ENCODE data around the gene KCNQ1OT1. TPM values are rescaled to one million over a fixed set of nuclear protein-coding genes. Genes with fewer than 3 reads are reported as not detected.

Gene KCNQ1OT1
- total and polyA plus RNA-seq, 9 of the 15 experiments (the other 6 are each of a cell fraction or from before 2014, with no cell fraction given): 0.04 to 2.3 (median 0.74) TPM

- peak overlapping the region; percentile 73 for H3K27ac ChIP-seq (ENCODE audit: extremely low read depth, low read depth, low read length)
- in situ Hi-C loops (cut with MboI) (no loop called here), intact Hi-C loops (cut with micrococcal nuclease) (loop anchor here (5.0 to 10.0 kb wide), 2 partner anchors 164 to 189 kb away; partner anchors contain the start of gene CDKN1C)
- POLR2A ChIA-PET: interaction anchor here (0.7 to 2.0 kb wide), 9 partner anchors 9 to 190 kb away, joined by 3 to 20 read pairs (median 6); partner anchors contain the start of gene CDKN1C
- no peak overlapping the region for H2AFZ ChIP-seq (ENCODE audit: low read depth, low read length)
- H3K9ac ChIP-seq (ENCODE audit: insufficient read depth in 1 of 2, low read depth in 2 of 2, low read length in 2 of 2): peak overlapping the region; percentile 84 to 98
- H3K4me3 ChIP-seq: peak overlapping the region; percentile 69
- peaks cover 44% of the 10 kb centered on the region for H4K20me1 ChIP-seq (replicated peaks; ENCODE audit: control insufficient read depth, insufficient read depth, low read length)
- 13% methylated on average over 19 of the region's 20 CpGs for WGBS (ENCODE audit: insufficient coverage, low coverage, missing lambda C conversion rate)
- FAIRE-seq: no peak
- no peak for DNase-seq (ENCODE audit: extremely low read depth in 1 of 4, low spot score in 3 of 4)
- TF ChIP-seq HNRNPL (IDR thresholded peaks at IDR 0.05; ENCODE audit: low read depth, low read length) (no peak), ARID2 (IDR thresholded peaks at IDR 0.05) (no peak), POLR2H (tag; IDR thresholded peaks at IDR 0.05; ENCODE audit: low read depth) (no peak), BRF1 (IDR thresholded peaks at IDR 0.05; ENCODE audit: borderline replicate concordance, extremely low read depth, insufficient read length) (no peak), MGA (IDR thresholded peaks at IDR 0.05) (0 out of 2 replicates have a peak, but pooled peaks have one; percentile 13), ELK3 (CRISPR knock-in tag; IDR thresholded peaks at IDR 0.05) (no peak), HDAC1 (IDR thresholded peaks at IDR 0.05) (0 out of 4 replicates have a peak, but pooled peaks of 1 of the 2 experiments have one; percentile 10), MCM7 (IDR thresholded peaks at IDR 0.05) (no peak), ZSCAN29 (IDR thresholded peaks at IDR 0.05) (0 out of 2 replicates have a peak, but pooled peaks have one; percentile 27)
- BruUV-seq (replicated peaks): no TSS peak
- H3K9me3 ChIP-seq (replicated peaks; ENCODE audit: control insufficient read depth, insufficient read depth, low read depth, low read length): no peaks in the 10 kb centered on the region
- no peak for ATAC-seq
- peak overlapping the region; percentile 86 for H3K4me2 ChIP-seq (ENCODE audit: insufficient read depth, low read length)
- H3K4me1 ChIP-seq (replicated peaks in 1 of 2; ENCODE audit: control insufficient read depth in 2 of 2, insufficient read depth in 2 of 2, low read length in 2 of 2): peaks cover 21 to 41% of the 10 kb centered on the region in 2 experiments; a peak in 4 of 5 replicates
- H3K27me3 ChIP-seq (ENCODE audit: control insufficient read depth in 2 of 2, insufficient read depth in 2 of 2, low read length in 2 of 2): no peaks in the 10 kb centered on the region
- CTCF ChIA-PET (ENCODE audit: low intra/inter-chr PET ratio): no interaction called here
- no peaks in the 10 kb centered on the region for H3K9me1 ChIP-seq (ENCODE audit: control insufficient read depth, insufficient read depth, low read length)
- H3K36me3 ChIP-seq (ENCODE audit: control insufficient read depth, insufficient read depth, low read length): peaks cover 31% of the 10 kb centered on the region
- H3K79me2 ChIP-seq (ENCODE audit: control insufficient read depth, insufficient read depth, low read length): peaks cover 66% of the 10 kb centered on the region
Observed at GRCh38 chr11:2698386-2699184, 1.2 kb downstream of the KCNQ1OT1 start.
